Measurements from ENCODE around the gene ANXA6. TPM values are rescaled to one million over a fixed set of nuclear protein-coding genes. Genes with fewer than 3 reads are reported as not detected.

Gene ANXA6
- total and polyA plus RNA-seq, 9 of the 15 experiments (the other 6 are each of a cell fraction or from before 2014, with no cell fraction given), result 0.70 to 13.2 (median 8.3) TPM

DNA sequence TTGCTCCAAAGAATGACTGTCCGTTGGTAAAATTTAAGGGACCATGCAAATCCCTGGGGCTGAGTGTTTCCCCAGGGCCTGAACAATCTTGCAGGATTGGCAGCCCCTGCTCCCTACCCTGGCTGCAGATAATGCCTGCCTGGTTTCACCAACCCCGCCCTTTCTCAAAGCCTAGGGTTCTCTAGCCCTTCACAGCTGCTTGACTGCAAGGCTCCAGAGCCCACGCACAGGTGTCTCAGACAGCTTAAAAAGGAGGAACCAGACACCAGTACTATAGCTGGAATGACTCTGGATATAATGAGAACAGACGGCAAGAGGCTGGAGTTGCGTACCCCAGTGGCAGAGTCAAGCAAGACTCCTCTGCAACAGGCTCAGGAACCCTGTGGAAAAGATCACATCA, 51.5 kb downstream of the ANXA6 start:
- CTCF ChIA-PET (ENCODE audit: low intra/inter-chr PET ratio), result no interaction called here
- no TSS peak for BruUV-seq (replicated peaks)
- no peak for FAIRE-seq
- H3K79me2 ChIP-seq (ENCODE audit: control insufficient read depth, insufficient read depth, low read length), result no peaks in the 10 kb centered on the region
- intact Hi-C loops (cut with micrococcal nuclease), result loop anchor here (2.0 kb wide), 1 partner anchor 103 kb away; no protein-coding TSS in a partner anchor
- no peak overlapping the region for H2AFZ ChIP-seq (ENCODE audit: low read depth, low read length)
- no peaks in the 10 kb centered on the region for H3K27me3 ChIP-seq (ENCODE audit: control insufficient read depth in 2 of 2, insufficient read depth in 2 of 2, low read length in 2 of 2)
- peak; percentile 24; the same call in 1 of the 3 replicates for ATAC-seq
- POLR2A ChIA-PET, result interaction anchor here (0.8 to 1.6 kb wide), 2 partner anchors 12 to 256 kb away, joined by 3 to 4 read pairs; no protein-coding TSS in a partner anchor
- no peak overlapping the region for H3K4me3 ChIP-seq
- H3K27ac ChIP-seq (ENCODE audit: extremely low read depth, low read depth, low read length), result no peak overlapping the region
- H3K9me3 ChIP-seq (replicated peaks; ENCODE audit: control insufficient read depth, insufficient read depth, low read depth, low read length), result no peaks in the 10 kb centered on the region
- WGBS (ENCODE audit: insufficient coverage, low coverage, missing lambda C conversion rate), result 40% methylated on average over 5 of the region's 5 CpGs
- TF ChIP-seq ZFP36 (IDR thresholded peaks at IDR 0.05; ENCODE audit: low read depth, low read length, partially characterized antibody) (peak; percentile 16), XRCC5 (IDR thresholded peaks at IDR 0.05; ENCODE audit: low read depth, low read length) (no peak)
- no peaks in the 10 kb centered on the region for H4K20me1 ChIP-seq (replicated peaks; ENCODE audit: control insufficient read depth, insufficient read depth, low read length)
- H3K4me1 ChIP-seq (replicated peaks in 1 of 2; ENCODE audit: control insufficient read depth in 2 of 2, insufficient read depth in 2 of 2, low read length in 2 of 2), result peaks cover 9 to 14% of the 10 kb centered on the region in 2 experiments
- H3K9me1 ChIP-seq (ENCODE audit: control insufficient read depth, insufficient read depth, low read length), result no peaks in the 10 kb centered on the region
- no peak overlapping the region for H3K9ac ChIP-seq (ENCODE audit: insufficient read depth in 1 of 2, low read depth in 2 of 2, low read length in 2 of 2)
- no peak for DNase-seq (ENCODE audit: extremely low read depth in 1 of 4, low spot score in 3 of 4)
- H3K4me2 ChIP-seq (ENCODE audit: insufficient read depth, low read length), result no peak overlapping the region
- no peaks in the 10 kb centered on the region for H3K36me3 ChIP-seq (ENCODE audit: control insufficient read depth, insufficient read depth, low read length)
- in situ Hi-C loops (cut with MboI), result no loop called here

DNA sequence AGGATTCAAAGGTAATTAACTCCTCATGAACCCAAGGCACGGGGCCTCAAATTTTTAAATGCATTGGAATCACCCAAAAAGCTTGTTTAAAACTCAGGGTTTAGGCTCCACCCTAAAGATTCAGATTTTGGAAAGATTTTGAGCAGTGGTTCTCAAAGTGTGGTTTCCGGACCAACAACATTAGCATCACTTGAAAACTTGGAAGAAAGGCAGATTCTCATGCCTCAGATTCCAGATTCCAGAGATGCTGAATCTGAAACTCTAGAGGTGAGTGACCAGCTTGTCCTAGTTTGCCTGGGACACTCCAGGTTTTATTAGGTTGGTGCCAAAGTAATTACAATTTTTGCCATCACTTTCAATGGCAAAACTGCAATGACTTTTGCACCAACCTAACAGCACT, 52.0 kb downstream of the ANXA6 start:
- Histone ChIP-seq H3K4me2 (ENCODE audit: insufficient read depth, low read length) (no peak overlapping the region), H3K9me1 (ENCODE audit: control insufficient read depth, insufficient read depth, low read length) (no peaks in the 10 kb centered on the region), H3K36me3 (ENCODE audit: control insufficient read depth, insufficient read depth, low read length) (no peaks in the 10 kb centered on the region), H2AFZ (ENCODE audit: low read depth, low read length) (no peak overlapping the region), H3K9me3 (replicated peaks; ENCODE audit: control insufficient read depth, insufficient read depth, low read depth, low read length) (no peaks in the 10 kb centered on the region), H3K4me1 (replicated peaks in 1 of 2; ENCODE audit: control insufficient read depth in 2 of 2, insufficient read depth in 2 of 2, low read length in 2 of 2) (peaks cover 14 to 18% of the 10 kb centered on the region in 2 experiments), H3K79me2 (ENCODE audit: control insufficient read depth, insufficient read depth, low read length) (no peaks in the 10 kb centered on the region), H3K27ac (ENCODE audit: extremely low read depth, low read depth, low read length) (no peak overlapping the region), H3K4me3 (no peak overlapping the region), H3K27me3 (ENCODE audit: control insufficient read depth in 2 of 2, insufficient read depth in 2 of 2, low read length in 2 of 2) (no peaks in the 10 kb centered on the region), H4K20me1 (replicated peaks; ENCODE audit: control insufficient read depth, insufficient read depth, low read length) (no peaks in the 10 kb centered on the region), H3K9ac (ENCODE audit: insufficient read depth in 1 of 2, low read depth in 2 of 2, low read length in 2 of 2) (no peak overlapping the region)
- no peak for ATAC-seq
- no peak for TF ChIP-seq TOE1 (IDR thresholded peaks at IDR 0.05; ENCODE audit: borderline replicate concordance)
- TF ChIP-seq TOE1 (CRISPR knock-in tag; IDR thresholded peaks at IDR 0.05; ENCODE audit: borderline replicate concordance, low read depth), result no peak
- TF ChIP-seq MCM7 (IDR thresholded peaks at IDR 0.05), result no peak
- TF ChIP-seq IFI16 (CRISPR knock-in tag; IDR thresholded peaks at IDR 0.05), result no peak
- no TSS peak for BruUV-seq (replicated peaks)
- POLR2A ChIA-PET, result interaction anchor here (1.6 kb wide), 1 partner anchor 12 kb away, joined by 4 read pairs; no protein-coding TSS in a partner anchor
- no peak for FAIRE-seq
- DNase-seq (ENCODE audit: extremely low read depth in 1 of 4, low spot score in 3 of 4), result no peak
- in situ Hi-C loops (cut with MboI), result no loop called here
- CTCF ChIA-PET (ENCODE audit: low intra/inter-chr PET ratio), result no interaction called here
- intact Hi-C loops (cut with micrococcal nuclease), result no loop called here
- 48% methylated on average over 2 of the region's 2 CpGs for WGBS (ENCODE audit: insufficient coverage, low coverage, missing lambda C conversion rate)
